Endothelial cell of umbilical vein (primary cell): ENCODE measurements around the gene ZNF248. TPM values are rescaled to one million over a fixed set of nuclear protein-coding genes. Genes with fewer than 3 reads are reported as not detected.

Experiments
- BruUV-seq: library from RNA; stranded (reverse); fragments of 400-500 nt; replicated peaks from 2 replicates; lab custom pipeline; 2021; lab: Mats Ljungman, UMichigan
- CTCF ChIA-PET: fragments of 300-600, 350-600 bp; sonication (Branson Sonifier 250); formaldehyde crosslinking; loops from one replicate; lab custom pipeline; 2021; ENCODE audit warnings: antibody characterized with exemption, inconsistent platforms; lab: Charles Lee
- POLR2A ChIA-PET: fragments of 300-600, 350-600 bp; sonication (Branson Sonifier 250); formaldehyde crosslinking; loops from one replicate; lab custom pipeline; 2021; ENCODE audit warnings: antibody characterized with exemption, inconsistent platforms; lab: Charles Lee
- DNase-seq: peaks from one replicate; pipeline ENCODE4 v3.0.0-alpha.2; 2011; ENCODE audit warnings: low read depth, low spot score
- FAIRE-seq: peaks from 2 replicates; lab custom pipeline; 2011; peaks lifted over from hg19 to GRCh38; lab: Jason Lieb, UNC
- H2AFZ ChIP-seq: 2 replicates; pipeline ENCODE4 v1.6.0; 2012; ENCODE audit warnings: low read depth, low read length, control low read depth, inconsistent platforms
- H3K27ac ChIP-seq: 2 replicates; pipeline ENCODE4 v1.5.1; 2011; ENCODE audit warnings: low read depth, mild to moderate bottlenecking, control low read depth, low read length, moderate library complexity; ENCODE audit not compliant: insufficient read depth
- H3K27me3 ChIP-seq, 2 experiments: 2 replicates each; pipeline versions ENCODE4 v1.6.0 to v1.6.1; 2011; ENCODE audit warnings: low read length in 2 of 2, mixed read lengths in 1 of 2; ENCODE audit not compliant: control insufficient read depth in 2 of 2, insufficient read depth in 2 of 2
- H3K36me3 ChIP-seq, 2 experiments: 2 replicates in 1 of 2; 3 replicates in 1 of 2; pipeline ENCODE4 v1.5.1; 2011; ENCODE audit warnings: low read length in 2 of 2, mild to moderate bottlenecking in 1 of 2, moderate library complexity in 1 of 2; ENCODE audit not compliant: control insufficient read depth in 2 of 2, insufficient read depth in 2 of 2; ENCODE audit errors: extremely low read depth in 1 of 2
- H3K4me1 ChIP-seq: 3 replicates; pipeline ENCODE4 v1.5.1; 2011; ENCODE audit warnings: mild to moderate bottlenecking, low read length; ENCODE audit not compliant: control insufficient read depth, insufficient read depth; ENCODE audit errors: extremely low read depth
- H3K4me2 ChIP-seq: 2 replicates; pipeline ENCODE4 v1.6.1; 2011; ENCODE audit warnings: low read length, control low read depth, mixed read lengths; ENCODE audit not compliant: insufficient read depth
- H3K4me3 ChIP-seq, 3 experiments: fragments of 200-600 bp in 1 of 3; sonication (generic), shearing (Covaris generic) in 1 of 3; replicated peaks in 1 of 3; 2 replicates each; pipeline ENCODE4 v1.5.1; 2011 to 2016; ENCODE audit warnings: control low read depth in 3 of 3, low read length in 3 of 3, mild to moderate bottlenecking in 2 of 3, inconsistent platforms in 1 of 3, low read depth in 1 of 3, moderate library complexity in 1 of 3; ENCODE audit not compliant: insufficient read depth in 1 of 3
- H3K79me2 ChIP-seq: 2 replicates; pipeline ENCODE4 v1.6.0; 2012; ENCODE audit warnings: low read length, inconsistent platforms; ENCODE audit not compliant: control insufficient read depth, insufficient read depth
- H3K9ac ChIP-seq: replicated peaks from 2 replicates; pipeline ENCODE3; 2011; ENCODE audit warnings: low read length, control low read depth; ENCODE audit not compliant: insufficient read depth; ENCODE audit errors: extremely low read depth
- H3K9me1 ChIP-seq: replicated peaks from 3 replicates; pipeline ENCODE4 v1.6.0; 2011; ENCODE audit warnings: mild to moderate bottlenecking, low read length; ENCODE audit not compliant: control insufficient read depth, insufficient read depth; ENCODE audit errors: extremely low read depth
- H3K9me3 ChIP-seq: replicated peaks from 2 replicates; pipeline ENCODE4 v1.5.1; 2012; ENCODE audit warnings: low read length, inconsistent platforms; ENCODE audit not compliant: control insufficient read depth, insufficient read depth
- H4K20me1 ChIP-seq: replicated peaks from 2 replicates; pipeline ENCODE3; 2011; ENCODE audit warnings: mild to moderate bottlenecking, low read length; ENCODE audit not compliant: control insufficient read depth, insufficient read depth; ENCODE audit errors: extremely low read depth
- CTCF ChIP-seq, 2 donors: IDR thresholded peaks; 1 replicate in 1 of 2; 2 replicates in 1 of 2; pipeline ENCODE4 v1.5.1; 2011; ENCODE audit warnings: low read length in 2 of 2, mild to moderate bottlenecking in 2 of 2, moderate library complexity in 2 of 2, control low read depth in 1 of 2, inconsistent platforms in 1 of 2, low read depth in 1 of 2; ENCODE audit not compliant: insufficient read depth in 1 of 2; ENCODE audit errors: extremely low read depth in 1 of 2
- EZH2 ChIP-seq: IDR thresholded peaks from 2 replicates; pipeline ENCODE4 v1.6.1; 2012; ENCODE audit warnings: borderline replicate concordance, low read depth, mild to moderate bottlenecking, moderate library complexity, low read length, inconsistent platforms; ENCODE audit not compliant: severe bottlenecking
- JUN ChIP-seq: IDR thresholded peaks from 2 replicates; pipeline ENCODE4 v1.6.1; 2011; ENCODE audit warnings: borderline replicate concordance, low read depth; ENCODE audit not compliant: insufficient read length, insufficient read depth
- MAX ChIP-seq: IDR thresholded peaks from 2 replicates; pipeline ENCODE4 v1.6.1; 2011; ENCODE audit not compliant: insufficient read depth, insufficient read length
- MYC ChIP-seq: IDR thresholded peaks from one replicate; pipeline ENCODE4 v1.6.1; 2011; ENCODE audit warnings: mild to moderate bottlenecking, low read depth, low read length
- POLR2A ChIP-seq: IDR thresholded peaks from 2 replicates; pipeline ENCODE4 v1.6.1; 2012; ENCODE audit warnings: low read depth, mild to moderate bottlenecking, control low read depth, low read length
- POLR2AphosphoS5 ChIP-seq: IDR thresholded peaks from 2 replicates; pipeline ENCODE4 v1.6.1; 2012; ENCODE audit warnings: low read depth, mild to moderate bottlenecking, control low read depth, low read length, moderate library complexity; ENCODE audit not compliant: insufficient read depth
- dilution Hi-C: fragments of 300-500 bp; cut with MboI; formaldehyde crosslinking; loops from one replicate; pipeline ENCODE4 v1.15.0; 2019; ENCODE audit warnings: low sequenced_read_pairs; ENCODE audit not compliant: extremely low pct_ligation_motif_present
- intact Hi-C: fragments of 100-400 bp; cut with micrococcal nuclease; formaldehyde crosslinking; loops from one replicate; pipeline ENCODE4 v1.10.0; 2022
- polyA plus RNA-seq, 4 experiments: library from polyadenylated mRNA; depleted of rRNA in 3 of 4; stranded (reverse) in 3 of 4; unstranded in 1 of 4; fragments of >200 nt; gene quantifications; 2 replicates each; pipeline versions ENCODE4 v1.2.1 to v1.2.3, GENCODE V29; 2011 to 2012; ENCODE audit warnings: missing spikeins in 1 of 4
- total RNA-seq: library from RNA; stranded (reverse); gene quantifications from 2 replicates; pipeline ENCODE4 v1.2.3, GENCODE V29; 2021

ZNF248 gene
- total and polyA plus RNA-seq, 2 donors (not counting 3 experiments of a cell fraction or from before 2014, with no cell fraction given), result 4.3 to 6.5 TPM

GRCh38 chr10:37777056-37777455, 80.4 kb downstream of the ZNF248 start:
- Histone ChIP-seq H3K36me3 (no peaks in the 10 kb centered on the region), H3K4me1 (no peaks in the 10 kb centered on the region), H3K79me2 (no peaks in the 10 kb centered on the region), H3K4me3 (no peak overlapping the region), H3K27me3 (no peaks in the 10 kb centered on the region), H3K9ac (no peak overlapping the region), H2AFZ (no peak overlapping the region), H3K27ac (no peak overlapping the region), H3K9me1 (no peaks in the 10 kb centered on the region), H4K20me1 (no peaks in the 10 kb centered on the region), H3K4me2 (no peak overlapping the region), H3K9me3 (no peaks in the 10 kb centered on the region)
- no peak for DNase-seq
- FAIRE-seq, result no peak
- no TSS peak for BruUV-seq
- ChIA-PET POLR2A (no interaction called here), CTCF (no interaction called here)
- dilution Hi-C loops (no loop called here), intact Hi-C loops (no loop called here)
- no peak for TF ChIP-seq POLR2AphosphoS5
- no peak for TF ChIP-seq EZH2
- TF ChIP-seq MYC, result no peak
- TF ChIP-seq JUN, result no peak

- CTCF ChIA-PET, result no interaction called here
- FAIRE-seq, result no peak
- BruUV-seq, result no TSS peak
These were observed 81.8 kb downstream of the ZNF248 start for GRCh38 chr10:37775612-37776011.

More at GRCh38 chr10:37775612-37776011, 81.8 kb downstream of the ZNF248 start:
- no peaks in the 10 kb centered on the region for H4K20me1 ChIP-seq
- no peaks in the 10 kb centered on the region for H3K36me3 ChIP-seq
- H3K9me1 ChIP-seq, result no peaks in the 10 kb centered on the region
- intact Hi-C loops, result no loop called here
- H2AFZ ChIP-seq, result no peak overlapping the region
- no peaks in the 10 kb centered on the region for H3K9me3 ChIP-seq
- H3K4me1 ChIP-seq, result no peaks in the 10 kb centered on the region
- no peak overlapping the region for H3K4me3 ChIP-seq
- H3K27me3 ChIP-seq, result no peaks in the 10 kb centered on the region
- H3K27ac ChIP-seq, result no peak overlapping the region
- no peak overlapping the region for H3K9ac ChIP-seq
- DNase-seq, result no peak
- TF ChIP-seq CTCF (IDR thresholded peaks at IDR 0.05; ENCODE audit: extremely low read depth in 1 of 2, insufficient read depth in 1 of 2, low read depth in 1 of 2, low read length in 2 of 2), result no peak
- TF ChIP-seq POLR2A, result no peak
- TF ChIP-seq EZH2, result no peak
- no peak for TF ChIP-seq POLR2AphosphoS5
- no peak for TF ChIP-seq MAX
- no peak overlapping the region for H3K4me2 ChIP-seq
- H3K79me2 ChIP-seq, result no peaks in the 10 kb centered on the region
- POLR2A ChIA-PET, result no interaction called here
- dilution Hi-C loops, result no loop called here
